ENCODE data around the gene CPSF3. TPM values are rescaled to one million over a fixed set of nuclear protein-coding genes. Genes with fewer than 3 reads are reported as not detected.

Gene CPSF3
- total RNA-seq, 1 donor, result 38.4 TPM

DNA sequence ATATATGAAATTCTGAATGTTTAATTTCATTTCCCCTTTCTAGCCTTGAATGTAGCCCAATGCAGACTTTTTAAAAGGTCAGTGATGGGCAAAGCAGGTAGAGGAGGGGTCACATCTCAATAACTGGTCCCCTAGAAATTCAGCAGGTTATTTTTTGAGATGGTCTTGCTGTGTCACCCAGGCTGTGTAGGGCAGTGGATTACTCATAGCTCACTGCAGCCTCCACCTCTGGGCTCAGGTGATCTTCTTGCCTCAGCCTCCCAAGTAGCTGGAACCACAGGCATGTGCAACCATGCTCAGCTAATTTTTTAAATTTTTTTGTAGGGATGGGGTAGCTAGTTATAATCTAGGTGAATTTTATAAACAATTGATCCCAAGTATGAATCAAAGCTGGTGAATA is 59.7 kb downstream of the CPSF3 start:
- no peak overlapping the region for H3K27ac ChIP-seq (ENCODE audit: low read depth, low read length)
- TF ChIP-seq CTCF (IDR thresholded peaks at IDR 0.05; ENCODE audit: extremely low read depth, low read depth, low read length), result no peak
- no peaks in the 10 kb centered on the region for H3K9me3 ChIP-seq (ENCODE audit: low read depth, low read length)
- no peak for DNase-seq (ENCODE audit: insufficient read length, low spot score, missing footprints)
- H3K4me3 ChIP-seq (ENCODE audit: insufficient read depth, low read length), result no peak overlapping the region
- H3K27me3 ChIP-seq (ENCODE audit: insufficient read depth, low read length), result no peaks in the 10 kb centered on the region
- H4K20me1 ChIP-seq (ENCODE audit: insufficient read depth, low read length), result peaks cover 23% of the 10 kb centered on the region
- peaks cover 89% of the 10 kb centered on the region for H3K36me3 ChIP-seq (ENCODE audit: insufficient read depth, low read length)
- H3K4me1 ChIP-seq (ENCODE audit: insufficient read depth, low read length), result peaks cover 22% of the 10 kb centered on the region
- H3K79me2 ChIP-seq (ENCODE audit: insufficient read depth, low read length), result peaks cover 56% of the 10 kb centered on the region
- no peak overlapping the region for H3K4me2 ChIP-seq (ENCODE audit: insufficient read depth, low read length)
- H2AFZ ChIP-seq (ENCODE audit: low read length), result no peak overlapping the region

DNA sequence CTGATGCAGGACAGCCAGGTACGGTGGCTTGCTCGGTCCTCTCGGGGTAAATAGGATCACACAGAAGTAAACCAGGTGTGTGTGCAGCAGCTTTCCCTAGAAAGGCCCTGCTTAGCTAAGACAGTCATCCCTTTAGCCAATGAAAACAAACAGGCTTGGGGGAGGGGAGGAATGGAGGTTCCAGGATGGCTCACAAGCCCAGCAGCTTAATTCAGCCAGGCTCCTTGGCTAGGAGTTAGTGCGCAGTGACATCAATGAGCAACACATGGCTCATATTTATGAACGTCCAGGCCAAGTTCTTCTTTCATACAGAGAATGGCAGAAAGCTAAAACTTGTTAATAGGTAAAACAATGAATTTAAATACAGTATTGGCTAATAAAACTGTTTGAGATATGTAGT is 61.1 kb downstream of the CPSF3 start:
- Histone ChIP-seq H3K4me2 (ENCODE audit: insufficient read depth, low read length) (no peak overlapping the region), H3K27me3 (ENCODE audit: insufficient read depth, low read length) (no peaks in the 10 kb centered on the region), H3K79me2 (ENCODE audit: insufficient read depth, low read length) (peaks cover 43% of the 10 kb centered on the region), H3K27ac (ENCODE audit: low read depth, low read length) (peak overlapping the region; percentile 56), H4K20me1 (ENCODE audit: insufficient read depth, low read length) (peaks cover 23% of the 10 kb centered on the region), H3K4me3 (ENCODE audit: insufficient read depth, low read length) (no peak overlapping the region), H3K9me3 (ENCODE audit: low read depth, low read length) (no peaks in the 10 kb centered on the region), H2AFZ (ENCODE audit: low read length) (no peak overlapping the region), H3K4me1 (ENCODE audit: insufficient read depth, low read length) (peaks cover 37% of the 10 kb centered on the region), H3K36me3 (ENCODE audit: insufficient read depth, low read length) (peaks cover 87% of the 10 kb centered on the region)
- no peak for TF ChIP-seq CTCF (IDR thresholded peaks at IDR 0.05; ENCODE audit: extremely low read depth, low read depth, low read length)
- DNase-seq (ENCODE audit: insufficient read length, low spot score, missing footprints), result no peak

- H4K20me1 ChIP-seq (ENCODE audit: insufficient read depth, low read length), result peaks cover 10% of the 10 kb centered on the region
- peak overlapping the region; percentile 46 for H3K4me2 ChIP-seq (ENCODE audit: insufficient read depth, low read length)
- no peak for TF ChIP-seq CTCF (IDR thresholded peaks at IDR 0.05; ENCODE audit: extremely low read depth, low read depth, low read length)
- H3K4me3 ChIP-seq (ENCODE audit: insufficient read depth, low read length), result no peak overlapping the region
- H3K27me3 ChIP-seq (ENCODE audit: insufficient read depth, low read length), result no peaks in the 10 kb centered on the region
- H3K9me3 ChIP-seq (ENCODE audit: low read depth, low read length), result no peaks in the 10 kb centered on the region
- DNase-seq (ENCODE audit: insufficient read length, low spot score, missing footprints), result peak; percentile 77
- H3K36me3 ChIP-seq (ENCODE audit: insufficient read depth, low read length), result peaks cover 90% of the 10 kb centered on the region
- H3K27ac ChIP-seq (ENCODE audit: low read depth, low read length), result peak overlapping the region; percentile 64
- H2AFZ ChIP-seq (ENCODE audit: low read length), result no peak overlapping the region
- H3K79me2 ChIP-seq (ENCODE audit: insufficient read depth, low read length), result peaks cover 22% of the 10 kb centered on the region
- peaks cover 28% of the 10 kb centered on the region for H3K4me1 ChIP-seq (ENCODE audit: insufficient read depth, low read length)
Observed at GRCh38 chr2:9488583-9489547, 65.4 kb downstream of the CPSF3 start.

DNA sequence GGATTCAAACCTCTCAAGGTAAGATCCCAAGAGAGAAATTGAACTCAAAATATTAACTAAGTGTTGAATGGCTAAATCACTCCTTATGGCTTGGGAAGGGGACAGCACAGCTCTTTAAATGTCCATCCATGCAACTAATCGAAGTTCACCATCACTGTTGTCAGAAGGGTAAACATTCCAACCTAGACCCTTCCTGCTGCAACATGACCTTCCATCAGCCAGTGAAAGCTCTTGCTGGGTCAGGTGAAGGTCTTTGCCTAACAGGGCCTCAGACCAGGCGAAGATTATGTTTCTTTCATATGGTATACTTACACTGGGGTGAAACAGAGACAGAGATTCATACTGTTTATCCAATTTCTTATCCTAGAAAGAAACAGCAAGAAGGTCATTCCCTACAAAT is 67.3 kb downstream of the CPSF3 start:
- Histone ChIP-seq H3K4me3 (ENCODE audit: insufficient read depth, low read length) (no peak overlapping the region), H3K27me3 (ENCODE audit: insufficient read depth, low read length) (no peaks in the 10 kb centered on the region), H3K27ac (ENCODE audit: low read depth, low read length) (no peak overlapping the region), H3K4me2 (ENCODE audit: insufficient read depth, low read length) (no peak overlapping the region), H3K4me1 (ENCODE audit: insufficient read depth, low read length) (peaks cover 17% of the 10 kb centered on the region), H3K36me3 (ENCODE audit: insufficient read depth, low read length) (peaks cover 87% of the 10 kb centered on the region), H2AFZ (ENCODE audit: low read length) (no peak overlapping the region), H3K79me2 (ENCODE audit: insufficient read depth, low read length) (peaks cover 19% of the 10 kb centered on the region), H4K20me1 (ENCODE audit: insufficient read depth, low read length) (peaks cover 2% of the 10 kb centered on the region), H3K9me3 (ENCODE audit: low read depth, low read length) (no peaks in the 10 kb centered on the region)
- no peak for TF ChIP-seq CTCF (IDR thresholded peaks at IDR 0.05; ENCODE audit: extremely low read depth, low read depth, low read length)
- no peak for DNase-seq (ENCODE audit: insufficient read length, low spot score, missing footprints)
